Liver (tissue), 9 donors: Measurements from ENCODE around the gene AXIN1. TPM values are rescaled to one million over a fixed set of nuclear protein-coding genes. Genes with fewer than 3 reads are reported as not detected.

ENCODE experiments used
- DNase-seq: peaks from one replicate; pipeline ENCODE4 v3.0.0-alpha.2; 2017; ENCODE audit warnings: low spot score
- H3K27ac ChIP-seq, 2 donors: one replicate each; pipeline ENCODE4 v1.7.0; 2013; ENCODE audit warnings: inconsistent platforms in 2 of 2, low read length in 2 of 2, control low read depth in 1 of 2, low read depth in 1 of 2, mild to moderate bottlenecking in 1 of 2
- H3K27me3 ChIP-seq, 4 donors: one replicate each; pipeline versions ENCODE4 v1.6.1 to v1.7.0; 2013; ENCODE audit warnings: low read length in 3 of 4, inconsistent platforms in 1 of 4, mild to moderate bottlenecking in 1 of 4, moderate library complexity in 1 of 4; ENCODE audit not compliant: control insufficient read depth in 4 of 4, insufficient read depth in 4 of 4
- H3K36me3 ChIP-seq, 4 donors: one replicate each; pipeline versions ENCODE4 v1.6.1 to v1.7.0; 2013; ENCODE audit warnings: low read length in 3 of 4, mild to moderate bottlenecking in 3 of 4, low read depth in 1 of 4, moderate library complexity in 1 of 4; ENCODE audit not compliant: control insufficient read depth in 4 of 4, insufficient read depth in 3 of 4
- H3K4me1 ChIP-seq, 4 donors: one replicate each; pipeline versions ENCODE4 v1.6.1 to v1.7.0; 2013; ENCODE audit warnings: low read length in 3 of 4, mild to moderate bottlenecking in 3 of 4, moderate library complexity in 1 of 4; ENCODE audit not compliant: control insufficient read depth in 4 of 4, insufficient read depth in 4 of 4
- H3K4me3 ChIP-seq, 3 donors: one replicate each; pipeline versions ENCODE4 v1.6.1 to v1.7.0; 2013; ENCODE audit warnings: low read length in 3 of 3, control low read depth in 1 of 3, low read depth in 1 of 3, mild to moderate bottlenecking in 1 of 3
- H3K9ac ChIP-seq, 2 donors: one replicate each; pipeline ENCODE4 v1.7.0; 2013; ENCODE audit warnings: low read length in 2 of 2, mild to moderate bottlenecking in 2 of 2, moderate library complexity in 2 of 2, control low read depth in 1 of 2, low read depth in 1 of 2
- H3K9me3 ChIP-seq, 4 donors: one replicate each; pipeline versions ENCODE4 v1.6.1 to v1.7.0; 2013; ENCODE audit warnings: low read length in 3 of 4; ENCODE audit not compliant: control insufficient read depth in 4 of 4
- EGR1 ChIP-seq, 2 donors: IDR thresholded peaks; 2 replicates each; pipeline ENCODE4 v1.6.1; 2016 to 2018; ENCODE audit warnings: antibody characterized with exemption in 2 of 2, low read depth in 2 of 2
- FOXA1 ChIP-seq: IDR thresholded peaks from 2 replicates; pipeline ENCODE4 v1.6.1; 2016; ENCODE audit warnings: antibody characterized with exemption
- FOXA2 ChIP-seq: IDR thresholded peaks from 2 replicates; pipeline ENCODE4 v1.6.1; 2016; ENCODE audit warnings: antibody characterized with exemption
- GABPA ChIP-seq, 2 donors: IDR thresholded peaks in 1 of 2; conservative IDR thresholded peaks in 1 of 2; 2 replicates each; pipeline ENCODE4 v1.6.1; 2016; ENCODE audit warnings: antibody characterized with exemption in 2 of 2, mild to moderate bottlenecking in 1 of 2, moderate library complexity in 1 of 2
- HNF4A ChIP-seq, 2 donors: conservative IDR thresholded peaks; 2 replicates each; pipeline ENCODE4 v1.6.1; 2016; ENCODE audit warnings: antibody characterized with exemption in 2 of 2, mild to moderate bottlenecking in 2 of 2
- HNF4G ChIP-seq: IDR thresholded peaks from 2 replicates; pipeline ENCODE4 v1.6.1; 2016; ENCODE audit warnings: antibody characterized with exemption
- JUND ChIP-seq, 2 donors: IDR thresholded peaks; 2 replicates each; pipeline ENCODE4 v1.6.1; 2016; ENCODE audit warnings: antibody characterized with exemption in 2 of 2
- NR2F2 ChIP-seq: IDR thresholded peaks from 2 replicates; pipeline ENCODE4 v1.6.1; 2016; ENCODE audit warnings: antibody characterized with exemption
- RAD21 ChIP-seq, 2 donors: IDR thresholded peaks; 2 replicates each; pipeline ENCODE4 v1.6.1; 2016; ENCODE audit warnings: antibody characterized with exemption in 2 of 2, mild to moderate bottlenecking in 2 of 2
- RXRA ChIP-seq, 2 donors: IDR thresholded peaks; 2 replicates each; pipeline ENCODE4 v1.6.1; 2017 to 2018; ENCODE audit warnings: antibody characterized with exemption in 2 of 2, mild to moderate bottlenecking in 1 of 2
- SP1 ChIP-seq: IDR thresholded peaks from 2 replicates; pipeline ENCODE4 v1.6.1; 2018; ENCODE audit warnings: antibody characterized with exemption, mild to moderate bottlenecking
- TAF1 ChIP-seq: conservative IDR thresholded peaks from 2 replicates; pipeline ENCODE4 v1.6.1; 2016; ENCODE audit warnings: antibody characterized with exemption, mild to moderate bottlenecking
- YY1 ChIP-seq: IDR thresholded peaks from 2 replicates; pipeline ENCODE4 v1.6.1; 2016; ENCODE audit warnings: antibody characterized with exemption, mild to moderate bottlenecking
- WGBS: extraction: QIAGEN DNeasy Blood & Tissue Kit; methylation state at CpG from one replicate; pipeline ENCODE4 v1.1.7; 2013; 5-methylcytosine and 5-hydroxymethylcytosine counted together
- polyA plus RNA-seq, 2 donors: library from polyadenylated mRNA; stranded (reverse) in 1 of 2; unstranded in 1 of 2; fragments of 200-250 nt in 1 of 2; fragments of >200 nt in 1 of 2; fragmentation: Nextera tagmentation in 1 of 2; extraction: Ambion mirVana in 1 of 2; gene quantifications; one replicate each; pipeline versions ENCODE4 v1.2.1 to v1.2.3, GENCODE V29; 2013 to 2015
- total RNA-seq, 2 donors: library from RNA; depleted of rRNA; stranded (reverse); fragments of >200 nt; gene quantifications; one replicate each; pipeline ENCODE4 v1.2.3, GENCODE V29; 2014
- TF ChIP-seq, protein P1 (sequence below): IDR thresholded peaks from 2 replicates; pipeline ENCODE4 v1.6.1; 2016; ENCODE audit warnings: antibody characterized with exemption, mild to moderate bottlenecking
- TF ChIP-seq, protein P2 (sequence below): IDR thresholded peaks from 2 replicates; pipeline ENCODE4 v1.6.1; 2016; ENCODE audit warnings: antibody characterized with exemption
- TF ChIP-seq, protein P3 (sequence below): IDR thresholded peaks from 2 replicates; pipeline ENCODE4 v1.6.1; 2016; ENCODE audit warnings: antibody characterized with exemption
- TF ChIP-seq, protein P4 (sequence below): fragments of 150-350 bp; IDR thresholded peaks from 2 replicates; pipeline ENCODE4 v1.5.1; 2017; ENCODE audit warnings: improper control_type of control experiment, low read depth, low read length; ENCODE audit not compliant: missing input control
- donor health status: healthy.
- donor health status: healthy.
- donor health status: healthy.
- donor health status: healthy.
- donor health status: healthy.

The AXIN1 gene
- total and polyA plus RNA-seq, 4 donors = 2.0 to 10.3 (median 7.9) TPM

DNA sequence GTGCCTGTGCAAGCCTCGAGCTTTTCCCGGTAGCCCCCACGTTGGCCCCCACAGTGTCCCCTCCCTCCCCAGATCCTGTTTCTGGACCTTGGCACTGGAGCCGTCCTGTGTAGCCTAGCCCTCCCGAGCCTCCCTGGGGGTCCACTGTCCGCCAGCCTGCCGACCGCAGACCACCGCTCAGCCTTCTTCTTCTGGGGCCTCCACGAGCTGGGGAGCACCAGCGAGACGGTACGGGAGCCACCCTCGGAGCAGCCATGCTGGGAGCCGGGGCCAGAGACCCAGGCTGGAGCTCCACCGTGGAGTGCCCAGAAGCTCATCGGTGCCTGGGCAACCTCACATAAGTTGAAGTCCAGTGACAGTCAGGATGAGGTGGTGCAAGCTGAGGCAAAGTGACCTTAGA is 88.6 kb downstream of the AXIN1 start:
- no peak overlapping the region for H3K4me3 ChIP-seq
- WGBS = 97% methylated on average over 17 of the region's 17 CpGs
- no peak for DNase-seq

DNA sequence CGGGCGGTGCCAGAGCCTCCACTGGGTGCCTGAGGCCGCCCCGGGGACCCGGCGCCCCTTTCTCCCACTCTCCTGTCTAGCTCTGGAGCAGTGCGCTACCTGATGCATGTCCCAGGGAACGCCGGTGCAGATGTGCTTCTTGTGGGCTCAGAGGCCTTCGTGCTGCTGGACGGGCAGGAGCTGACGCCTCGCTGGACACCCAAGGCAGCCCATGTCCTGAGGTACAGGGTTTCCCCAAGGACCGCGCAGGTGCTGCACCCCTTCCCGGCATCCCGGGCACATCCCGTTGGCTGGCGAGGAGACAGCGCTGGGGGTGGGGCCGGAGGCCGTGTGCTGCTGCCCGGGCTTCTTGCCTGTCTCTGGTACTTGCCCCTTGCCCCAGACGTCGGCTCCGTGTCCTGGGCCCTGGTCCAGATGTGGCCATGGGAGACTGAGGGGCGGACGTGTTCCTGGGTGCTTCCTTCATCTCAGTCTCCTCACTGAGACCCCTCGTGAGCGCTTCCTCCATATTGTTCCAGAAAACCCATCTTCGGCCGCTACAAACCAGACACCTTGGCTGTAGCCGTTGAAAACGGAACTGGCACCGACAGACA is 89.2 kb downstream of the AXIN1 start:
- no peaks in the 10 kb centered on the region for H3K27me3 ChIP-seq
- H3K4me3 ChIP-seq = no peak overlapping the region
- peaks cover 6 to 53% (median 14%) of the 10 kb centered on the region in 4 donors for H3K36me3 ChIP-seq
- 96% methylated on average over 35 of the region's 35 CpGs for WGBS
- no peaks in the 10 kb centered on the region for H3K4me1 ChIP-seq
- no peak for DNase-seq
- no peak overlapping the region for H3K27ac ChIP-seq
- no peaks in the 10 kb centered on the region for H3K9me3 ChIP-seq
- TF ChIP-seq JUND (IDR thresholded peaks at IDR 0.05) = no peak
- TF ChIP-seq YY1 = no peak
- TF ChIP-seq RXRA (IDR thresholded peaks at IDR 0.05) = no peak
- no peak for TF ChIP-seq HNF4A (conservative IDR thresholded peaks at IDR 0.05)
- TF ChIP-seq, protein P1, sequence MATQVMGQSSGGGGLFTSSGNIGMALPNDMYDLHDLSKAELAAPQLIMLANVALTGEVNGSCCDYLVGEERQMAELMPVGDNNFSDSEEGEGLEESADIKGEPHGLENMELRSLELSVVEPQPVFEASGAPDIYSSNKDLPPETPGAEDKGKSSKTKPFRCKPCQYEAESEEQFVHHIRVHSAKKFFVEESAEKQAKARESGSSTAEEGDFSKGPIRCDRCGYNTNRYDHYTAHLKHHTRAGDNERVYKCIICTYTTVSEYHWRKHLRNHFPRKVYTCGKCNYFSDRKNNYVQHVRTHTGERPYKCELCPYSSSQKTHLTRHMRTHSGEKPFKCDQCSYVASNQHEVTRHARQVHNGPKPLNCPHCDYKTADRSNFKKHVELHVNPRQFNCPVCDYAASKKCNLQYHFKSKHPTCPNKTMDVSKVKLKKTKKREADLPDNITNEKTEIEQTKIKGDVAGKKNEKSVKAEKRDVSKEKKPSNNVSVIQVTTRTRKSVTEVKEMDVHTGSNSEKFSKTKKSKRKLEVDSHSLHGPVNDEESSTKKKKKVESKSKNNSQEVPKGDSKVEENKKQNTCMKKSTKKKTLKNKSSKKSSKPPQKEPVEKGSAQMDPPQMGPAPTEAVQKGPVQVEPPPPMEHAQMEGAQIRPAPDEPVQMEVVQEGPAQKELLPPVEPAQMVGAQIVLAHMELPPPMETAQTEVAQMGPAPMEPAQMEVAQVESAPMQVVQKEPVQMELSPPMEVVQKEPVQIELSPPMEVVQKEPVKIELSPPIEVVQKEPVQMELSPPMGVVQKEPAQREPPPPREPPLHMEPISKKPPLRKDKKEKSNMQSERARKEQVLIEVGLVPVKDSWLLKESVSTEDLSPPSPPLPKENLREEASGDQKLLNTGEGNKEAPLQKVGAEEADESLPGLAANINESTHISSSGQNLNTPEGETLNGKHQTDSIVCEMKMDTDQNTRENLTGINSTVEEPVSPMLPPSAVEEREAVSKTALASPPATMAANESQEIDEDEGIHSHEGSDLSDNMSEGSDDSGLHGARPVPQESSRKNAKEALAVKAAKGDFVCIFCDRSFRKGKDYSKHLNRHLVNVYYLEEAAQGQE = no peak
- TF ChIP-seq NR2F2 = no peak
- no peak for TF ChIP-seq GABPA (IDR thresholded peaks at IDR 0.05 in 1 of 2, conservative IDR thresholded peaks at IDR 0.05 in 1 of 2)
- TF ChIP-seq, protein P2, sequence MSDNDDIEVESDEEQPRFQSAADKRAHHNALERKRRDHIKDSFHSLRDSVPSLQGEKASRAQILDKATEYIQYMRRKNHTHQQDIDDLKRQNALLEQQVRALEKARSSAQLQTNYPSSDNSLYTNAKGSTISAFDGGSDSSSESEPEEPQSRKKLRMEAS = no peak
- TF ChIP-seq, protein P3, sequence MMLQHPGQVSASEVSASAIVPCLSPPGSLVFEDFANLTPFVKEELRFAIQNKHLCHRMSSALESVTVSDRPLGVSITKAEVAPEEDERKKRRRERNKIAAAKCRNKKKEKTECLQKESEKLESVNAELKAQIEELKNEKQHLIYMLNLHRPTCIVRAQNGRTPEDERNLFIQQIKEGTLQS = no peak
- TF ChIP-seq FOXA2 = no peak
- TF ChIP-seq EGR1 (IDR thresholded peaks at IDR 0.05; ENCODE audit: low read depth in 2 of 2) = no peak
- TF ChIP-seq, protein P4, sequence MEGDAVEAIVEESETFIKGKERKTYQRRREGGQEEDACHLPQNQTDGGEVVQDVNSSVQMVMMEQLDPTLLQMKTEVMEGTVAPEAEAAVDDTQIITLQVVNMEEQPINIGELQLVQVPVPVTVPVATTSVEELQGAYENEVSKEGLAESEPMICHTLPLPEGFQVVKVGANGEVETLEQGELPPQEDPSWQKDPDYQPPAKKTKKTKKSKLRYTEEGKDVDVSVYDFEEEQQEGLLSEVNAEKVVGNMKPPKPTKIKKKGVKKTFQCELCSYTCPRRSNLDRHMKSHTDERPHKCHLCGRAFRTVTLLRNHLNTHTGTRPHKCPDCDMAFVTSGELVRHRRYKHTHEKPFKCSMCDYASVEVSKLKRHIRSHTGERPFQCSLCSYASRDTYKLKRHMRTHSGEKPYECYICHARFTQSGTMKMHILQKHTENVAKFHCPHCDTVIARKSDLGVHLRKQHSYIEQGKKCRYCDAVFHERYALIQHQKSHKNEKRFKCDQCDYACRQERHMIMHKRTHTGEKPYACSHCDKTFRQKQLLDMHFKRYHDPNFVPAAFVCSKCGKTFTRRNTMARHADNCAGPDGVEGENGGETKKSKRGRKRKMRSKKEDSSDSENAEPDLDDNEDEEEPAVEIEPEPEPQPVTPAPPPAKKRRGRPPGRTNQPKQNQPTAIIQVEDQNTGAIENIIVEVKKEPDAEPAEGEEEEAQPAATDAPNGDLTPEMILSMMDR = no peak
- TF ChIP-seq HNF4G = no peak
- no peak for TF ChIP-seq FOXA1
- H3K9ac ChIP-seq = no peak overlapping the region

More for the DNA sequence above, 88.6 kb downstream of the AXIN1 start:
- Histone ChIP-seq H3K27ac (no peak overlapping the region), H3K4me1 (no peaks in the 10 kb centered on the region), H3K9ac (no peak overlapping the region), H3K27me3 (no peaks in the 10 kb centered on the region), H3K36me3 (peaks cover 6 to 53% (median 13%) of the 10 kb centered on the region in 4 donors), H3K9me3 (no peaks in the 10 kb centered on the region)
- TF ChIP-seq RXRA (IDR thresholded peaks at IDR 0.05) (no peak), HNF4G (no peak), SP1 (no peak), FOXA2 (no peak), NR2F2 (no peak), EGR1 (IDR thresholded peaks at IDR 0.05; ENCODE audit: low read depth in 2 of 2) (no peak), TAF1 (no peak), YY1 (no peak), HNF4A (conservative IDR thresholded peaks at IDR 0.05) (no peak), GABPA (IDR thresholded peaks at IDR 0.05 in 1 of 2, conservative IDR thresholded peaks at IDR 0.05 in 1 of 2) (no peak), RAD21 (IDR thresholded peaks at IDR 0.05) (no peak), JUND (IDR thresholded peaks at IDR 0.05) (no peak)
- TF ChIP-seq, protein P3 = no peak
- TF ChIP-seq, protein P2 = no peak
- TF ChIP-seq, protein P1 = no peak
